Measurements from ENCODE around the gene CMTM5. TPM values are rescaled to one million over a fixed set of nuclear protein-coding genes. Genes with fewer than 3 reads are reported as not detected.
"Not testable (repeated sequence)": the region's sequence is repeated elsewhere in the genome, so short reads cannot be mapped to it uniquely, and the experiment has no call there.

The CMTM5 gene
- total RNA-seq, 1 experiment from 2014 or later, result not detected

DNA sequence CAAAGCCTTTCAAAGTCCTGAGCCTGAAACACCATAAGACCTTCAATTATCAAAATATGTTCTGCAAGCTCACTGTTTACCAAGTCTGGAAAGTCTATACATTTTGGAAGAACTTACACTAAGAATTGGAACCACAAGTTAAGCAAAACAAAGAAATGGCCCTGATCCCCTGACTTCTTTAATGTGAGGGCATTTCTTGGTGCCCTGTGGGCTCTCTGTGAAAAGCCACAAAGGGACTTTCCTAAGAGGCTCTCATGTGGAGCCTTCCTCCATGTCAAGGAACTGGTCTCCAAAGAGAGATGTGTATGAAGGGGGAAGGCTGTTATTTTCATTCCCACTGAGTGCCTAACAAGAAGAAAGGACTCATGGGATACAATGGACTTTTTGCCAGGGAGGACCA lies 44.7 kb downstream of the CMTM5 start:
- no peak for DNase-seq
- BruUV-seq (replicated peaks), result no TSS peak
- Mint-ChIP-seq H3K4me1 (ENCODE audit: low read depth, unreplicated experiment) (no peaks in the 10 kb centered on the region), H3K27ac (ENCODE audit: unreplicated experiment) (no peak overlapping the region), H3K9me3 (ENCODE audit: unreplicated experiment) (no peaks in the 10 kb centered on the region), H3K36me3 (ENCODE audit: insufficient read depth, unreplicated experiment) (no peaks in the 10 kb centered on the region), H3K4me3 (ENCODE audit: unreplicated experiment) (no peak overlapping the region), H3K27me3 (ENCODE audit: insufficient read depth, unreplicated experiment) (peaks cover 4% of the 10 kb centered on the region)
- TF ChIP-seq, protein P1, sequence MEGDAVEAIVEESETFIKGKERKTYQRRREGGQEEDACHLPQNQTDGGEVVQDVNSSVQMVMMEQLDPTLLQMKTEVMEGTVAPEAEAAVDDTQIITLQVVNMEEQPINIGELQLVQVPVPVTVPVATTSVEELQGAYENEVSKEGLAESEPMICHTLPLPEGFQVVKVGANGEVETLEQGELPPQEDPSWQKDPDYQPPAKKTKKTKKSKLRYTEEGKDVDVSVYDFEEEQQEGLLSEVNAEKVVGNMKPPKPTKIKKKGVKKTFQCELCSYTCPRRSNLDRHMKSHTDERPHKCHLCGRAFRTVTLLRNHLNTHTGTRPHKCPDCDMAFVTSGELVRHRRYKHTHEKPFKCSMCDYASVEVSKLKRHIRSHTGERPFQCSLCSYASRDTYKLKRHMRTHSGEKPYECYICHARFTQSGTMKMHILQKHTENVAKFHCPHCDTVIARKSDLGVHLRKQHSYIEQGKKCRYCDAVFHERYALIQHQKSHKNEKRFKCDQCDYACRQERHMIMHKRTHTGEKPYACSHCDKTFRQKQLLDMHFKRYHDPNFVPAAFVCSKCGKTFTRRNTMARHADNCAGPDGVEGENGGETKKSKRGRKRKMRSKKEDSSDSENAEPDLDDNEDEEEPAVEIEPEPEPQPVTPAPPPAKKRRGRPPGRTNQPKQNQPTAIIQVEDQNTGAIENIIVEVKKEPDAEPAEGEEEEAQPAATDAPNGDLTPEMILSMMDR (IDR thresholded peaks at IDR 0.05; ENCODE audit: insufficient read depth in 1 of 2, low read depth in 1 of 2, low read length in 1 of 2, severe bottlenecking in 1 of 2, unreplicated experiment in 1 of 2), result no peak
- ChIA-PET POLR2A (no interaction called here), CTCF (no interaction called here)
- H3K27me3 ChIP-seq (replicated peaks; ENCODE audit: control insufficient read depth, insufficient read depth, low read length), result no peaks in the 10 kb centered on the region
- intact Hi-C loops (cut with micrococcal nuclease; ENCODE audit: unreplicated experiment), result no loop called here
- H3K4me3 ChIP-seq (ENCODE audit: low read depth, low read length), result no peak overlapping the region
- no peaks in the 10 kb centered on the region for H3K4me1 ChIP-seq
- no peaks in the 10 kb centered on the region for H3K36me3 ChIP-seq (ENCODE audit: control insufficient read depth, insufficient read depth, low read length)
- no peaks in the 10 kb centered on the region for H3K9me3 ChIP-seq

DNA sequence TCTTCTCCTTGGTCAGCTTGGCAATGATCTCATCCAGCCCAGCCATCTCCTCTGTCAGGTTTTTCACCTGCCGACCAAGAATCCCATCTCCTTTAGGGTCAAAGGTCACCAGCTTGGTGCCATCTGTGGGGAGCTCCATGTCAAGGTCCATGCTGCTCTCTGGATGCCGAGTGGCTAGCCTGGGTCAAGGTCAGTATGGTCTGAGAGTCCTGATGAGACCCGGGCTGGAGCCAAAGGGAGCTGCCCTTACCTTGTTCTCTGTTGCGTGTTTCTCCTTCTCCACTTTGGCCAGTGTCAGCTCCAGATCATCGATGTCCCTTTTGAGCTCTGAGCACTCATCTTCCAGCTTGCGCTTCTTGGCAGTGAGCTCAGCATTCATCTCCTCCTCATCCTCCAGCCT lies 46.8 kb downstream of the CMTM5 start:
- Mint-ChIP-seq H3K4me3 (ENCODE audit: unreplicated experiment) (no peak overlapping the region), H3K27me3 (ENCODE audit: insufficient read depth, unreplicated experiment) (peaks cover 4% of the 10 kb centered on the region), H3K27ac (ENCODE audit: unreplicated experiment) (no peak overlapping the region), H3K4me1 (ENCODE audit: low read depth, unreplicated experiment) (no peaks in the 10 kb centered on the region), H3K9me3 (ENCODE audit: unreplicated experiment) (no peaks in the 10 kb centered on the region), H3K36me3 (ENCODE audit: insufficient read depth, unreplicated experiment) (no peaks in the 10 kb centered on the region)
- Histone ChIP-seq H3K9me3 (no peaks in the 10 kb centered on the region), H3K4me1 (no peaks in the 10 kb centered on the region), H3K4me3 (ENCODE audit: low read depth, low read length) (no peak overlapping the region), H3K36me3 (ENCODE audit: control insufficient read depth, insufficient read depth, low read length) (no peaks in the 10 kb centered on the region), H3K27me3 (replicated peaks; ENCODE audit: control insufficient read depth, insufficient read depth, low read length) (no peaks in the 10 kb centered on the region)
- POLR2A ChIA-PET, result no interaction called here
- CTCF ChIA-PET, result interaction anchor here (0.6 kb wide), 1 partner anchor 21 kb away, joined by 3 read pairs; no protein-coding TSS in a partner anchor
- no peak for DNase-seq
- TF ChIP-seq, protein P1 (IDR thresholded peaks at IDR 0.05; ENCODE audit: insufficient read depth in 1 of 2, low read depth in 1 of 2, low read length in 1 of 2, severe bottlenecking in 1 of 2, unreplicated experiment in 1 of 2), result no peak
- BruUV-seq (replicated peaks), result no TSS peak
- intact Hi-C loops (cut with micrococcal nuclease; ENCODE audit: unreplicated experiment), result no loop called here

DNA sequence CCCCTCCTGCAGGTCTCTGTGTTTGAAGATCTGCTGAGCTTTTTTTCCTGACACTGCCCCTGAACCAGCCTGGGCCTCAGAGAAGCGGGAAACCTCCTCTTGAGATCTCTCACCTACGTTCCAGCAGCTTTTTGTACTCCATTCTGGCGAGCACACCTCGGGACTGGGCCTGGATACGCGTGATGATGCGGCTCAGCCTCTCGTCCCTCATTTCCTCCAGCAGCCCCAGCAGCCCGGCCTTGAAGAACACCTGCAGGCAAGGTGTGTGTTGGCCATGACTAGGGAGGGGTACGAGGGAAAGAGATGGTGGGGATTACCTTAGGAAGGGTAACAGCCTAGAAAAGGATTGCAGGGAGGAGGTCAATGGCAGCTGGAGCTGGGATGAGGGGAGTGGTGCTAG lies 48.3 kb downstream of the CMTM5 start:
- no peaks in the 10 kb centered on the region for H3K9me3 Mint-ChIP-seq (ENCODE audit: unreplicated experiment)
- peaks cover 5% of the 10 kb centered on the region for H3K27me3 Mint-ChIP-seq (ENCODE audit: insufficient read depth, unreplicated experiment)
- H3K4me1 Mint-ChIP-seq (ENCODE audit: low read depth, unreplicated experiment), result no peaks in the 10 kb centered on the region
- no peaks in the 10 kb centered on the region for H3K4me1 ChIP-seq
- ChIA-PET POLR2A (no interaction called here), CTCF (no interaction called here)
- no peak overlapping the region for H3K27ac Mint-ChIP-seq (ENCODE audit: unreplicated experiment)
- TF ChIP-seq, protein P1 (IDR thresholded peaks at IDR 0.05; ENCODE audit: insufficient read depth in 1 of 2, low read depth in 1 of 2, low read length in 1 of 2, severe bottlenecking in 1 of 2, unreplicated experiment in 1 of 2), result no peak
- no peaks in the 10 kb centered on the region for H3K36me3 ChIP-seq (ENCODE audit: control insufficient read depth, insufficient read depth, low read length)
- H3K36me3 Mint-ChIP-seq (ENCODE audit: insufficient read depth, unreplicated experiment), result no peaks in the 10 kb centered on the region
- intact Hi-C loops (cut with micrococcal nuclease; ENCODE audit: unreplicated experiment), result no loop called here
- H3K4me3 Mint-ChIP-seq (ENCODE audit: unreplicated experiment), result no peak overlapping the region
- no peak overlapping the region for H3K4me3 ChIP-seq (ENCODE audit: low read depth, low read length)
- no peak for DNase-seq
- BruUV-seq (replicated peaks), result no TSS peak
- H3K27me3 ChIP-seq (replicated peaks; ENCODE audit: control insufficient read depth, insufficient read depth, low read length), result no peaks in the 10 kb centered on the region
- H3K9me3 ChIP-seq, result no peaks in the 10 kb centered on the region

DNA sequence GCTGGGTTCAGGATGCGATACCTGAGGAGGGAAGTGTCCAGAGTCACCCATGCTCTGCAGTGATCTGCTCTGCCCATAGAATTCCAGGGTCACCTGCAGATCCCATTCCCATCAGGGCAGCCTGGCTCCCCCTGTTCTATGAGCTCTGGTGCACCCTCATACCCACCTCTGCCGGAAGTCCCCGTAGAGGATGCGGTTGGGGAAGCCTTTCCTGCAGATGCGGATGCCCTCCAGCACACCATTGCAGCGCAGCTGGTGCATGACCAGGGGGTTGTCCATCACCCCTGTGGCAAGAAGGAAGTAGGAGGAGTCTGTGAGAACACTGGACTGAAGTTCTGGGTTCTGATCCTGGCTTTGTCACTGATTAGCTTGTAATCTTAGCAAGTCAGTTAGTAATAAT lies 49.0 kb downstream of the CMTM5 start:
- H3K4me3 ChIP-seq (ENCODE audit: low read depth, low read length); H3K27ac Mint-ChIP-seq (ENCODE audit: unreplicated experiment); CTCF ChIA-PET; H3K4me3 Mint-ChIP-seq (ENCODE audit: unreplicated experiment); intact Hi-C loops (cut with micrococcal nuclease; ENCODE audit: unreplicated experiment); H3K9me3 Mint-ChIP-seq (ENCODE audit: unreplicated experiment); H3K27me3 ChIP-seq (replicated peaks; ENCODE audit: control insufficient read depth, insufficient read depth, low read length); H3K4me1 Mint-ChIP-seq (ENCODE audit: low read depth, unreplicated experiment); H3K36me3 Mint-ChIP-seq (ENCODE audit: insufficient read depth, unreplicated experiment); H3K36me3 ChIP-seq (ENCODE audit: control insufficient read depth, insufficient read depth, low read length); H3K9me3 ChIP-seq; DNase-seq; BruUV-seq (replicated peaks); H3K4me1 ChIP-seq; H3K27me3 Mint-ChIP-seq (ENCODE audit: insufficient read depth, unreplicated experiment); POLR2A ChIA-PET: not testable (repeated sequence)
